Right renal cortex interstitium (tissue), 3 donors: ENCODE results near the gene EDAR. TPM values are rescaled to one million over a fixed set of nuclear protein-coding genes. Genes with fewer than 3 reads are reported as not detected.

Experiments used
- DNase-seq, 3 donors: peaks; one replicate each; pipeline ENCODE4 v3.0.0-alpha.2; 2013; ENCODE audit warnings: low read depth in 3 of 3, low spot score in 2 of 3
- polyA plus RNA-seq, 3 donors: library from polyadenylated mRNA; unstranded; fragments of 120-200 nt; gene quantifications; one replicate each; pipeline ENCODE4 v1.2.1, GENCODE V29; 2013; ENCODE audit not compliant: insufficient read length in 3 of 3

The EDAR gene
- polyA plus RNA-seq, 3 donors, result 2.8 to 3.0 (median 3.0) TPM

DNA sequence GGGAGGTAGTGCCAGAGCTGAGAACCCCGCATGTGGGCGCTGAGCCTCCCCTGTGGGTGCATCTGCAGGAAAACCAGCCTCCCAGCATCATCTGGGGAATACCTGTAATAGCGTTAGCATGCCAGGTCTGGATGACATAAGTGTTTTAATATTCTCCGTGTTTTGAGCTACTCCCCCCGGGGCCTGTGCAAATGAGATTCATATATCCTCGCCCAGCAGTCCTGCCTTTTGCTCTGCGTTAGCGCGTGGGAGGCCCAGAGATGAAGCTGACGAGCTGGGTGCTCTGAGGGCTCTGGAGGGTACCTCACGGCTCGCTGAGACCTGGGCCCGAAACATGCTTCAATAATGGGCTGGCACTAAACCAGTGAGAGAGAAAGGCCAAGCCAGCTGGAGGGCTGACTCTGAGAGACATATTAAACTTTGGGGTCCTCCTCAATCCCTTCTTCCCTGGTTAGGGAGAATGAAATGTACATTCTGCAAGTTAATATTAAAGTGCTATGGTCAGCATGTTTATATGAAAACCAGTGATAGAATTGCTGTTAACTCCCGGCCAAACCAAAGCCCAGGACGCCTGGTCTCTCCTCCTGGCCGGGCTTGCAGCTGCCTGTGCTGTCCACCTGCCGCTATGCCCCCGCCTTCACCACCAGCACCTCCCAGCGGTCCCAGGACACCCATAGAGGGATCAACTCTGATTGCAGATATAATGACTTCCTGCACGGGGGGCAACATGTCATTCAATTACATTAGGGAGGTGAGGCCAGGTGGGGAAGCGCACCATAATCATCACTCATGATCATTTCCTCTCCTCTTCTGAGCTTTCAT is 77.0 kb downstream of the EDAR start:
- no peak for DNase-seq

DNA sequence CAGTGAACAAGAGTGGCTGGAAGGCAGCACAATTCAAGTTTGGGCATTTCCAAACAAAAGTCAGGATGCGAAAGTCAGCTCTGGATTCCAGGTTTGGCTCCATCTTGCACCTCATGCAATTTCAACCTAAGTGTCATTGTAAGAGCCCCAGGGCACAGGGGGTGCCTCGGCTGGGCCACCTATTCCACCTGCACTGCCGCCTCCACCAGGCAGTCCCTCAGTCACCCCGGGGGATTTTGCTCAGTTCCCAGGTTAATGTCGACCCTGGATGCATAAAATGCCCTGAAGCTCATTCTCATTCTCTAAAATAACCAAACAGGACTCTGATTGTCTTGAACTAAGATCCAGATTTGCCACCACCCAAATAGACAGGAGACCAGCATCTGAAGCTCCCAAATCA is 77.6 kb downstream of the EDAR start:
- no peak for DNase-seq

DNA sequence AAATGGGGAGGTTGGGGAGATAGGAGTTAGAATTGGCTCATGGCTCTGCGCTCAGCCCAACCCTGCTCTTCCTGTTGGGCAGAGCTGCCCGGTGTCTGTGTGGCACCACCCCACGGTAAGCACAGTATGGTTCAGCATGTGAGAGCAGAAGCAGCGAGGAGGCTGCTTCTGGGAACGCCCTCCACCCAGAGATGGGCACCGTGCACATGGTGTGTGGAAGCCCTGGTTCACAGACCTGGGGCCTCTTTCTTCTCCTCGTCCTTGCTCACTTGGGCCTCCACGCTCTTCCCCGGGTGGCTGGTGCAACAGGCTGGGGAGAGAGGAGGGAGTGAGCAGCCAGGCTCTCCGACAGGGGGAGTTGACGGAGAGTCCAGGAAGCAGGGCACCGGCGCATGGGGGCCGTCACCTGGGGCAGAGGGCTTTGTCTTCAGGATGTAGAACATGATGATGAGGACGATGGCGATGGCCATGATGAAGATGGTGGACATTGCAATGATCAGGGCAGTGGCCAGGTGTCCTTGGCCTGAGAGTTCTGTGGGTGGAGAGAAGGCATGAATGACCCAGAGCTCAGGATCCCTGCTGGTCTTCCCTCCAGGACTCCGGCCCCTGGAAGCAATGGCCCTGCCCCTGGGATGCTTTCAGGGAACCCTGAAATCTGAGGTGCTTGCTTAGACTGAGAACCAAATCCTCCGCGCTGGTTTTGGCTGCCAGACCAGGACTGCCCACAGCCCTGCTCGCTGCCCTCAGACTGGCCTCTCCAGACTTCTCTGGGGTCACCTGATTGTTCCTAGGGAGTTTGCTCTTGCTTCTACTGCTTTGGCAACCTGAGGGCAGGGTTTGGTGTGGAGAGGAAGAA is 78.3 kb downstream of the EDAR start:
- no peak for DNase-seq

DNA sequence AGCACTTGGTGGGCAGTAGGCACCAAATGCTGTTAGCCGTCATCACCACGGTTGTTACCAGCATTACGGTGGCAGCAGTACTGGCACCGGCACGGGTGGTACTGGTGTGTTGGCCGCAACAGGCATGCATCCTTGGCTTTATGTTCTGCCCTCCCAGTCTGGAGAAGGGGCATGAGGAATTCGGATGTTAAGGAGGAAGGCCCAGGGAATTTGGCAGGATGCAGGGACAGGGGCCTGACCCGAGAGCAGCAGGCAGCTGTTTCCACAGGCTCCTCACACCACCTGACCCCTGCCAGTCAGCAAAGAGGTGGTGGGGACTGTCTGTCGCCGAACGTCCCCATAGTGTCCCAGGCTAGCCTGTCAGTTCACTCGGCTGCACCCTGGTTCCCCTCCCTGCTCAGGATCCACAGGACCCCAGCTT is 79.0 kb downstream of the EDAR start:
- no peak for DNase-seq

DNA sequence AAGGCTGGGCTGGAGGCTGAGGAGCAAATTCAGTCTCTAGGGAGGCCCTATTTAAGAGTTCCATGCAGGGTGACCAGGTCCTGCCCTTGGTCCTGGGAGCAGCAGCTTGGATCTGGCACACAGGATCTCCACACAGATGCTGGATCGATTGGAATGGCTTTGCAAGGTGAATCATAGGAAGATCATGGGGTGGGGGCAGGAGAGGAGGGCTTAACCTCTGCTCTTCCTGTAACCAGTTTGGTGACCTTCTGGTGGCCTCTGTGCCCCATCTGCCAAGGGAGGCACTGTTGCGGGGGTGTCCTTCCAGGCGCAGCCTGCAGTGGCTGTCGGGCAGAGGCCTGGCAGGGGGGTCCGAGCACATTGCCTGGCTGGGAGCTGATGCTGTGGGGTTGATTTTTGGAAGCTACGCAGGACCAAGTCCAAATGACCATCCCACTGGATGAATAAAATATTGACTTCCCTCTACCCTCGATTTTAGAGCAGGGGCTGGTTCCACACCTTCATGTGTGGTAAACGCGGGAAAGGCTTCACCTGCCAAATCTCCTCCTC is 79.7 kb downstream of the EDAR start:
- no peak for DNase-seq

DNA sequence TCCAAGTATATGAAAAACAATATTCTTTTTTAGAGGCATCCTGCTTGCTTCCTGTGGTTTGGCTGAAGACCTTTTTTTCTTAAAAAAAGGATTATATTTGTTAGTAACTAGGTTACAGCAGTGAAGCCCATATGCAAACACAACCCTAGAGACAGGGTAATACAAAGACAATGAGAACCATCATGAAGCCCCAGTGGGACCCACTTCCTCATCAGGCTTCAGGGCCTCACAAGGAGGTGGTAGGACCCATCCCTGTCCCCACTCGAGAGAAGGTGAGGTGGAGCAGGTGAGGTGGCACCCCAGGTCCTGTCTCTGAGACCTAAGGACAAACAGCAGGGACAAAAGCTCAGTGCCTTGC is 80.3 kb downstream of the EDAR start:
- no peak for DNase-seq

DNA sequence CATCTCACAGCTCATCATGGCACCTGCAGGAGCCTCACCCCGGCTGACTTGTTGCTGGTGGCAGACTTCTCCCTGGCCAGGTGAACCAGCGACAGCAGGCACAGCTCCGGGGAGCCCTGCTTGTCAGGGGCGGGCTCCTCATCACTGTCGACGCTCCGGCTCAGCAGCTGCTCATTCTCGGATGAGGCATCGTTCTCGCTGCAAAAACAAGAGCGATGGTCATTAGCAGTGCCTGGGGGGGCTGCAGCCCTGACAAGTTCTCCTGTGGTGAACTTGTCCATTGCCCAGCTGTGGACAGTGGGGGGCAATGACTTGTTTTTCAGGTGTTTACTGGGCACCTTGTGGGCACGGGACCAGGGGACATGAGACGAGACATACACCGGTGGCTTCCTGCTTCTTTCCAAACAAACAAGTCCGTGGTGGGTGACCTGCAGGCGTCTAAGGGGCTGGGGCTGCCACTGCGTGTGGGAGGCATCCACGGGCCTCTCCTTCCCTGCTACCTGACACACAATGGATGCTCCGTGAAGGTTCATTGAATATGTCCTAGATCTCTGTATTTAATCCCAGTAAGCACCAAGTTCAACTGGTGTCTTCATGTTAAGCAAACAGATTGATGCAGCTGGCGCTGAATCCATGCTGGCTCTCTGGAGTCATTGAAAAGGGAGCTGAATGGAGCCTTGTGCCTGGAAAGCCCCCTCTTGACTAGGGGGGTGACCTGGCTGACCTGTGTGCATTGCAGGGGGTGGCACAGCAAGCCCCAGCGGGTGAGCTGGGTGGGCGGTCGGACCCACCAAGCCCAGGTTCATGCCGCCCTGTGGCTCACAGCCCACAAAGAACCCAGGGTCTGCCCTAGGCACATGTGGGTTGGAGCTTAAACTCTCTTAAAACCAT is 81.0 kb downstream of the EDAR start:
- no peak for DNase-seq

DNA sequence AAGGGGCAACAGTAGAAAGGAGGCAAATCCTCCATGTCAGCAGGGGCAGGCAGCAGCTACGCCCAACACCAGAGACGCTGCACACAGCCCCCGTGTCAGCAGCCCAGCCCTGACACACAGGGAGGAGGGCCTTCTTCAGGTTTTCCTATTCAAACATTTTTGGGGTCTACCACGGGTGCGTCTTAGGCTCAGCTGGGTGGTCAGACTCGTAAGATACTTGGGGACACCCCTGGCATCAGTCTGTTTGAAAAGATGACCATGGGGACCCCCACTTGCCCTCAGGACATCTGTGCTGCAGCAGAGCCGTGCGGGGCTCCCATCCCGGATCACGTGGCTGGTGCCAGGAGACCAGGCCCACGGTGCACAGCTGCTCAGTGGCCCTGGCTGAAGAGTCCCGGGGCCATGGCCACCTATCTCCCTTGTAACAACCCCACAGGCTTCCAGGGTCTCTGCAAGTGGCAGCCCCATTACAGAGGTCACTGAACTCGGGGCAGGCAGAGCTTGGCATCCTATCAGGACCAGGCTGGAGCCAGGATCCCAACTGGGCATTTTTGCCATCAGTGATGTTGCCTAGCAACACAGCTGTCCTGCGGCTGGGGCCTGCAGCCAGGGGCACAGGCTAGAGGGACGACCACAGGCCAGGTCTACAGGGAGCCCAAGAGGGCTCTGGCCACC is 82.5 kb downstream of the EDAR start:
- DNase-seq, result no peak

DNA sequence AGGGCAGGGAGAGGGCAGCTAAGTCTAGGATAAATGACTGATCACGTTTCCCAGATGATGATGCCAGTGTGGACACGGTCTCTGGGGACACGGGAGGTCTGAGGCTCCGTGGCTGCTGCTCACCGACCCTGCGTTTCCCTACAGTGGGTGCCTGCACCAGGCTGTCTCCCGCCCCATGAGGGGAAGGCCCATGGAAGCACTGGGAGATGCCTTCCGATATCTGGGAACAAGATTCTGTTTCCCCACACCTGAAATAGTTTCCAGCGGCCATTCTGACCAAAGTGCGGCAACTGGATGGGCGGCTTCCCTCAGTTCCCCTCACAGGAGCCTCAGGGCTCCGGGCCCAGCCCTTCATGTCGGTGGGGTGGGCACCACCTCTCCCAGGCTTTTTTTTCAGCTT is 83.1 kb downstream of the EDAR start:
- no peak for DNase-seq

DNA sequence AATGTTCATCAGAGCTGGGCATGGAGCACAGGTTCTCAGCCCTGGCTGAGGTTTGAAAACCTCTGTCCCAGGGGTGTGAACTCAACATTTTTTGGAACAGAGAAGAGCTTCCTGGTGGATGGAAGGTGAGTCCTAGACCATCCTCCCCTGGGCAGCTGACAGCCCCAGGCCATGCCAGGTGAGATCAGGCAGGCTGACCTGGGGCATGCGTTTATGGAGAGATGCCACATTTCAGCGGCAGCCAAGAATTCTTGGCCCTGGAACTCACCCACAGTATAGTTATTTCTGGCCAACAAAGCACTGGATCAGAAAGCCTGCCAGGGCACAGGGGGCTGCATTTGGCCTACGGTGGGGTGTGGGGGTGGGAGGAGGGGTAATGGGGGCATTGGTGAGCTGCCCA is 83.8 kb downstream of the EDAR start:
- DNase-seq, result no peak

DNA sequence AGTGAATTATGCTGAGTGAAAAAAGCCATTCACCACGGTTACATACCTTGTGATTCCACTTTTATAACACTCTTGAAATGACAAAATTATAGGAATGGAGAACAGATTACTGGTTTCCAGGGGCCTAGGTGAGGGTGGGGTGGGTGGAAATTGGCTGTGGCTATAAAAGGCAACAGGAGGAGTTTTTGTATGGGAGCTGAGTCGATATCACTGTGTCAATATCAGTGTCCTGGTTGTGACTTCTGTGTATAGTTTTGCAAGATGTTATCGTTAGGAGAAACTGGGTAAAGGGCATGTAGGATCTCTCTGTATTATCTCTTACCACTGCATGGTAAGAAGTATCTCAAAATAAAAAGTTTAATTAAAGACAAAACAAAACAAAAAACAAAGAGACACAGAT is 84.3 kb downstream of the EDAR start:
- DNase-seq, result no peak

DNA sequence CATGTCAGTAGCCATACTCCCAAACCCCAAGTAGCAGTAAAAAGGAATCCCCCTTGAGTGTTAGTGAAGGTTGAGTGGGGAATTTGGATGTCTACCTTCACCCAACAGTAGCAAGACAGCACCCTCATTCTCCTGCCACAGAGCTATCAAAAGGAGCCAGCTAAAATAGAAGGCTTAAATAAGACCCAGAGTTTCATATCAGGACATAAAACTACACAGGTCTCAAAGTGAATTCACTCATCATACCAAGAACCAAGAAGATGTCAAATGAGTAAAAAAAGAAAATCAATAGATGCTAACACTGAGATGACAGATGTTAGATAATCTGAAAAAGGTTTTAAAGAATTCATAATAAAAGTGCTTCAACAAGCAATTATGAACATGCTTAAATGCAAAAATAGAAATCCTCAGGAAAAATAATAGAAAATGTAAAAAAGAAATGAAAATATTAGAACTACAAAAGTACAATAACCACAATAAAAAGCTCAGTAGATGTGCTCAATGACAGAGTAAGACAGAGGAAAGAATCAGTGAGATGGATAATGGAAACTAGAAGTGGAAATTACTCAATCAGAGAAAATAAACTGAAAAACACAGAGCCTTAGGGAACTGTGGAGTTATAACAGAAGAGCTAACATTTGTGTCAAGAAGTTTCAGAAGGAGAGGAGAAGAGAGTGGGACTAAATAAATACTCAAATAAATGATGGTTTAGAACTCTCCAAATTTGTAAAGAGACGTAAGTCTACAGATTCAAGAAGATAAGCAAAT is 90.5 kb downstream of the EDAR start:
- no peak for DNase-seq

DNA sequence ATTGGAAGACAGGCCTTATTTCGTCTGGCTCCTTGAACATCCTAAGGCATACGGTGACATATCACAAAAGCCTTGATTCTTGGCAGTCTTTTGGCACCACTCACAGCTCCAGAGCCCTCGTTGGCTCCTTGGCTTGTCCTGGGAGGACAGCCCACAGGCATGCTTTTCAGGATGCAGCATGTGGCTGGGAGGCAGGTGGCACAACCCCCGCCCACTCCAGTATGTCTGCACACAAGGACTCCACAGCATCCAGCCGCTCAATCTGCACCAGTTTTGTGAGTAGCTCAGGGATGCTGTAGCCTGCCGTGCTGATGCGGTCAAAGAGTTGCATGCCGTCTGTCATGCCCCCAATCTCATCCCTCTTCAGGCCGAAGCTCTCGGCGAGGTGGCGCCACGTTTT is 92.3 kb downstream of the EDAR start:
- no peak for DNase-seq

DNA sequence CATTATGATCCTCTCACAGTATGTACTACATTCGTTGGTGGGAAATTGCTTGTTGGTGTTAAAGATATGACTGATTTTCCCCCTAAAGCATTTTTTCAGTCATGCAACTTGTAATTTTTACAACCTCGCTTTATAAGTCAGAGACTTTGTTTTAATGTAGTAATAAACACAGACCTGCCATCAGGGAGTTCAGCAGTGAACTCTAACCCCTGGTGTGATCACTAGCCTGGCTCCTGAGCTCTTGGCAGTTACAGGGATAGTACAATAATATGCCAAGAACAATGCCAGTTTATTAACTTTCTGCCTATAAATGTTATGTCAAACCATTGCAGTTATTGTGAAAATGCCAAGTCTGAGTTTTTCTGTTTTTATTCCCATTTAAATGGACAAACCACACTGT is 93.8 kb downstream of the EDAR start:
- DNase-seq, result no peak

DNA sequence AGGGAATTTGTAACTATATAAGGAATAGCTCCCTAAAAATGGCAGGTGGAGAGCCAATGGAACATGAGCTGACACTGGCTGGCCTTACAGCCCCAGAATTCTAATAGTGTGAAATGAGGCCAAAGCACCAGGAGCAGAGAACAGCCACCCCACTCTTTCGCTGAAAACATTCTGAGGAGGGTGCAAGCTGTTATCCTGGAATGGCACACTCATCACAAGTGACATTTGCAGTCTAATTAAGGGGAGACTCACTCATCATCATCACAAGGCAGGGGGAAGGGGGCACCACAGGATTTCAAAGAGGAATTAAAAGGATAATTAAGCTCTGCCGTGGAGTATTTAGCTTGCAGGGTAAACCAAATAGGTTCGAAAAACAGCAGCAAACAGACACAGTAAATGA is 94.3 kb downstream of the EDAR start:
- no peak for DNase-seq

DNA sequence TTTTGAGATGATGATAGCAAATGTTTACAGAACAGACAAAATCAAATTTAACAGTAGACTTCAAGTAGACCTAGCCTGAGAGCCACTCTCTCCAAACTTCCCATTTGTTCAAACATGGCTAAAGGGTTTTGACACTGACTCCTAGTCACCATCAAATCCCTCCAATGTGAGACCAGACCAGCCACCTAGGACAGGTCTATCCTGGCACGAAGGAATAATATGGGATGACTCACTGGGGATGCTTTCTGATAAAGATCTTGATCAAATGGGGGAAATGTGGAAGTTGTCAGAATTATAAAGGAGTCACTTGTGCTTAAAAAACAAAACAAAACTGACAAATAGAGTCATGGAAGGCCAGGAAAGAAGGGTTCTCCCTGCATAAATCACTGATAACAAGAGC is 95.7 kb downstream of the EDAR start:
- DNase-seq, result no peak

DNA sequence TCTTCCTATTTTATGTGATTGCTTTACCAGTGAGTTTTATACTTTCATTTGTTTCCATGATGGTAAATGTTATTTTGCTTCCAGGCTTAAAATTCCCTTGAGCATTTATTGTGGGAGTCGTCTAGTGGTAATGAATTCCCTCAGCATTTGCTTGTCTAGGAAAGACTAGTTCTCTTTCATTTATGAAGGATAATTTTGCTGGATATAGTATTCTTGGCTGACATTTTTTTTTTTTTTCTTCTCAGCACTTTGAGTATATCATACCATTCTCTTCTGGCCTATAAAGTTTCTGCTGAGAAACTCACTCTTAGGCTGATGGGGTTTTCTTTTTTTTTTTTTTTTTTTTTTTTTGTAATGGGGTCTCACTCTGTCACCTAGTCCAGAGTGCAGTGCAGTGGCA is 99.1 kb downstream of the EDAR start:
- DNase-seq, result no peak

DNA sequence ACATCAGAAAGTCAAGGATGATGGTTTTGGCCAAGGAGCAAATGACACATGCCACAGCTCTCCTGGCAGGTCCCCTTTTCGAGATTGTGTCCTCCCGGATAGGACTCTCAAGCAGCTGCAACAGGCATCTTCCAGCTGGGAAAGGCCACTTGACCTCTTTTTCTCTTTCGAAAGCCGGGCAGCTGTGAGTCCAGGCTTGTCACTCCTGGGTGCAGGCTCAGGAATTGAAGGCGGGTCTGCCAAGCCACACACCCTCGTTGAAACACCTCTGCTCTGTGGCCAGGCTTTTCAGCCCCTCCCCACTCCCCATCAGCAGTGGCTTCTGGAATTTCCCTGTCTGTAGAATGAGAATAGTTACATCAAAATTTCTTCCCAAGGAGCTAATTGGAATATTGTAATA is 104.4 kb downstream of the EDAR start:
- no peak for DNase-seq

DNA sequence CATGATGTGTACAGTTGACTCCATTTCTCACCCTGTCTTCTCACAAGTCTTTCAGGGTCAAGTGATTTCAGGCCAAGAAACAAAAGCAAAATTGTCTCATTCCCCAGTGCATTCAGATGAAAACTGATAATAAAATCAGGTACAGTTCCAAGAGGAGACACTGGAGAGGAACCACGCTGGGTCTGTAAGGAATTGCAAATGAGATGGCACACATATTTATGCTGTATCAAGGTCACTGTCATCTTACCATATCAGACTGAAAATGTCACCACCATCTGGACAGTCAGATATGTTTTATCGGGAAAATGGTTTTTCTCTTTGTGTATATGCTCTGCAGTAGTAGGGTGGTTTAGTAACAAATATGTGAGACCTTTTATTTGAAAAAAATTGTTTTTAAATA is 110.7 kb downstream of the EDAR start:
- DNase-seq, result no peak

DNA sequence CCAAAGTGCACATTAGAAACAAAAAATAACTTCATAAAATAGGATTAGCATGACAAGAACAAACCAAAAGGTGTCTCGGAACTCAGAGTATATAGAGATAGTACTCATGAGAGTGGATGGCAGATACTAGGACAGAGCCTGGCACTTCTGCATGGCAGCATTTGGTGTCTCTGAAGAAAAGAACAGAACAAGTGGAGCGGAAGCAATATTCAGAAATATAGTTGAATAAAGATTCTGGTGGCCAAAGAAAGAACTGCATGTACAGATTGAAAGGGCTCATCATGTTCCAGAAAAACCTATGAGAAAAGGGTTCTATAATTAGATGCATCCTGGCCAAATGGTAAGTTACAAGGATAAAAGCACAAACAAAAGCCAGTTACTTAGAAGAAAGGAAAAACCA is 111.5 kb downstream of the EDAR start:
- DNase-seq, result no peak
